Coronary artery (tissue), 2 donors: ENCODE measurements around the gene ACSL3.

Source experiments
- DNase-seq: peaks from one replicate; pipeline ENCODE4 v3.0.0-alpha.2; 2017; ENCODE audit warnings: low spot score
- H3K27ac ChIP-seq, 2 donors: fragments of 200-600 bp; sonication (generic); one replicate each; pipeline ENCODE4 v1.5.1; 2016 to 2019
- H3K4me3 ChIP-seq: fragments of 200-600 bp; sonication (generic); 2 replicates; pipeline ENCODE4 v1.5.1; 2016; ENCODE audit warnings: mild to moderate bottlenecking, moderate library complexity
- TF ChIP-seq, protein P1 (sequence below): fragments of 200-600 bp; sonication (generic); IDR thresholded peaks from one replicate; pipeline ENCODE4 v1.5.1; 2019; ENCODE audit warnings: antibody characterized with exemption

Gene ACSL3

DNA sequence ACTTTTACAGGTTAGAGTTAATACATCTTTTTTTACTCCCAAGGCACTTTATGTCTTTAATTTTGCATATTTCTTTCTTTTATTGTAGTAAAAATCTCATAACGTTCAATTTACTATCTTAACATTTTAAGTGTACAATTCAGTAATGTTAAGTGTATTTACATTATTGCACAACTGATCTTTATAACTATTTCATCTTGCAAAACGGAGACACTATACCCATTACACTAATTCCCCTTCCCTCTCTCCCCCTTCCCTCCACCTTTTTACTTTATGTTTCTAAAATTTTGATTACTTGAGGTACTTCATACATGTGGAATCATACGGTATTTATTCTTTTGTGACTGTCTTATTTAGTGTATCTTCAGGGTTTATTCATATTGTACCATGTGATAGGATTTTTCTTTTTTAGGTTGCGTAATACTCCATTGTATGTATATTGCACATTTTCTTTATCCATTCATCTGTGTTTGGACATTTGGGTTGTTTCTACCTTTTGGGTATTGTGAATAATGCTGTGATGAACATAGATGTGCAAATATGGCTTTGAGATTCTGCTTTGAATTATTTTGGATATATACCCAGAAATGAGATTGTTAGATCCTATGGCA, 75.0 kb downstream of the ACSL3 start:
- TF ChIP-seq, protein P1, sequence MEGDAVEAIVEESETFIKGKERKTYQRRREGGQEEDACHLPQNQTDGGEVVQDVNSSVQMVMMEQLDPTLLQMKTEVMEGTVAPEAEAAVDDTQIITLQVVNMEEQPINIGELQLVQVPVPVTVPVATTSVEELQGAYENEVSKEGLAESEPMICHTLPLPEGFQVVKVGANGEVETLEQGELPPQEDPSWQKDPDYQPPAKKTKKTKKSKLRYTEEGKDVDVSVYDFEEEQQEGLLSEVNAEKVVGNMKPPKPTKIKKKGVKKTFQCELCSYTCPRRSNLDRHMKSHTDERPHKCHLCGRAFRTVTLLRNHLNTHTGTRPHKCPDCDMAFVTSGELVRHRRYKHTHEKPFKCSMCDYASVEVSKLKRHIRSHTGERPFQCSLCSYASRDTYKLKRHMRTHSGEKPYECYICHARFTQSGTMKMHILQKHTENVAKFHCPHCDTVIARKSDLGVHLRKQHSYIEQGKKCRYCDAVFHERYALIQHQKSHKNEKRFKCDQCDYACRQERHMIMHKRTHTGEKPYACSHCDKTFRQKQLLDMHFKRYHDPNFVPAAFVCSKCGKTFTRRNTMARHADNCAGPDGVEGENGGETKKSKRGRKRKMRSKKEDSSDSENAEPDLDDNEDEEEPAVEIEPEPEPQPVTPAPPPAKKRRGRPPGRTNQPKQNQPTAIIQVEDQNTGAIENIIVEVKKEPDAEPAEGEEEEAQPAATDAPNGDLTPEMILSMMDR: no peak
- H3K27ac ChIP-seq: no peak overlapping the region

DNA sequence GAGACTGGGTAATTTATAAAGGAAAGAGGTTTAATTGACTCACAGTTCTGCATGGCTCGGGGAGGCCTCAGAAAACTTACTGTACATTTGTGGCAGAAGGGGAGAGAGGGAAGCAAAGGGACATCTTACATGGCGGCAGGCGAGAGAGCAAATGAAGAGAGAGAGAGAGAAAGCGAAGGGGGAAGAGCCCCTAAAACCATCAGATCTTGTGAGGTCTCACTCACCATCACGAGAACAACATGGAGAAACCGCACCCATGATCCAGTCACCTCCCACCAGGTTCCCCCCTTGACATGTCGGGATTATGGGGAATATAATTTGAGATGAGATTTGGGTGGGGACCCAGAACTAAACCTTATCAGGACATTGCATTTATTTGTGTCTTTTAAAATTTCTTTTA, 75.9 kb downstream of the ACSL3 start:
- TF ChIP-seq, protein P1: no peak
- no peak overlapping the region for H3K27ac ChIP-seq
- DNase-seq: no peak
- H3K4me3 ChIP-seq: no peak overlapping the region

More for the DNA sequence above, 75.0 kb downstream of the ACSL3 start:
- no peak overlapping the region for H3K4me3 ChIP-seq
- no peak for DNase-seq

DNA sequence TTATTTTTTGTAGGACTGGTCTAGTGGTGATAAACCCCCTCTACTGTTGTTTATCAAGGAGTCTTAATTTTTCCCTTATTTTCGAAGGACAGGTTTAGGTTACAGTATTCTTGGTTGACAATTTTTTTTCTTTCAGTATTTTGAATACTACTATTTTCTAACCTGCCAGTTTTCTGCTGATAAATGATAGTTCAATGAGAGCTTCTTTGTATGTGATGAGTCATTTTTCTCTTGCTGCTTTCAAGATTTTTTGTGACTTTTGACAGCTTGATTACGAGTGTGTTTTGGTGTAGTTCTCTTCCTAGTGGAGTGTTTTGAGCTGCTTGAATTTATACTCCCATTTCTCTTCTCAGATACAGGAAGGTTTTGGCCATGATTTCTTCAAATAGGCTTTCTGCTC, 77.5 kb downstream of the ACSL3 start:
- Histone ChIP-seq H3K27ac (no peak overlapping the region), H3K4me3 (no peak overlapping the region)
- TF ChIP-seq, protein P1: no peak
- no peak for DNase-seq

DNA sequence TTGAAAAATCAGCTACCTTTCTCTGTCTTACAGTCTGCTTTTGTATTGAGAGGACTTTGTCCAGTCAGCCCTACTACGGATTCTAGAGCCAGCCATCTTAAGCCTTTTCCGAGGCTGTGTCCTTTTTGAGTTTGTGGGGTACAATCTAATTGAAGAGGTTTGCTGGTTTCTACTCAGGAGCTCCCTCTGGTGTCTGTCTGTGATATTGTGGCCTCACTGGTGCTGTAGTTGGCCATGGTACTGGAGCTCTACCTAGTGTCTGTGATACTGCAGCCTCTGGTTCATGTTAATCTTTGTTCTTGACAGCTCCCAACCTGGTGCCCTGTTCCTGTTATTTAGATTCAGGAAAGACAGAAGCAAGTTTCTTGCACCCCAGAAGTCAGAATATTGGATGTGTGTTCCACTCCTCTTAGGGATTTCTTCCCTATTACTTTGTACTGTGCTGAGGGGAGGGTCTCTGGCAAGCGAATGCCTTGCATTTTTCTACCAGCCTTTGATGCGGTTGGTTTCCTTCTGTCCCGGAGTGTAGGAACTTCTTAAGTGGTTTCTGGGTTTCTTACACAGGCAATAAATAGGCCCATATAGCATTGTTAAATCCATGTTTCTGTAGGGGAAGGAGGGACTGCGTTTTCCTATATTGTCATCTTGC, 78.5 kb downstream of the ACSL3 start:
- TF ChIP-seq, protein P1: no peak
- Histone ChIP-seq H3K4me3 (no peak overlapping the region), H3K27ac (no peak overlapping the region)
- no peak for DNase-seq

DNA sequence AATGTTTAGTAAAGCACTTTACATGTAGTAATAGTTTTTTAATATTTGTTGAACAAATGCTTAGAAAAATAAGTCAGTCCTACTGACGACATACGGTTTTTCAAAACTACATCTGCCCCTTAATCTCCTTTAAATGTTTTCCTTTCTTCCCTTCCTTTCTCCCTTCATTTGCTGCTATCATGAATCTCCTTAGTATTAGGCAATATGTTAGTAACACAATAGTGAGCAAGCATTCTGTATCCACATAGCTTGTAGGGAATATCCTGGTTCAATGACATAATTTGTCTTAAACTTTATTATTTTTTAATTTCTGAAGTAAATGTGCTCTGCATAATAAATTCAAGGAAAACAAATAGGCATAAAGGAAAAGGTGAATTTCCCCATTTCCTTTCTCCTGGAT, 79.1 kb downstream of the ACSL3 start:
- Histone ChIP-seq H3K4me3 (no peak overlapping the region), H3K27ac (no peak overlapping the region)
- DNase-seq: no peak
- TF ChIP-seq, protein P1: no peak

DNA sequence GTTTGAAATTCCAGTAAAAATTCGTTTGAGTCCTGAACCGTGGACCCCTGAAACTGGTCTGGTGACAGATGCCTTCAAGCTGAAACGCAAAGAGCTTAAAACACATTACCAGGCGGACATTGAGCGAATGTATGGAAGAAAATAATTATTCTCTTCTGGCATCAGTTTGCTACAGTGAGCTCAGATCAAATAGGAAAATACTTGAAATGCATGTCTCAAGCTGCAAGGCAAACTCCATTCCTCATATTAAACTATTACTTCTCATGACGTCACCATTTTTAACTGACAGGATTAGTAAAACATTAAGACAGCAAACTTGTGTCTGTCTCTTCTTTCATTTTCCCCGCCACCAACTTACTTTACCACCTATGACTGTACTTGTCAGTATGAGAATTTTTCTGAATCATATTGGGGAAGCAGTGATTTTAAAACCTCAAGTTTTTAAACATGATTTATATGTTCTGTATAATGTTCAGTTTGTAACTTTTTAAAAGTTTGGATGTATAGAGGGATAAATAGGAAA, 80.7 kb downstream of the ACSL3 start:
- DNase-seq: no peak
- TF ChIP-seq, protein P1: no peak
- Histone ChIP-seq H3K27ac (no peak overlapping the region), H3K4me3 (no peak overlapping the region)

DNA sequence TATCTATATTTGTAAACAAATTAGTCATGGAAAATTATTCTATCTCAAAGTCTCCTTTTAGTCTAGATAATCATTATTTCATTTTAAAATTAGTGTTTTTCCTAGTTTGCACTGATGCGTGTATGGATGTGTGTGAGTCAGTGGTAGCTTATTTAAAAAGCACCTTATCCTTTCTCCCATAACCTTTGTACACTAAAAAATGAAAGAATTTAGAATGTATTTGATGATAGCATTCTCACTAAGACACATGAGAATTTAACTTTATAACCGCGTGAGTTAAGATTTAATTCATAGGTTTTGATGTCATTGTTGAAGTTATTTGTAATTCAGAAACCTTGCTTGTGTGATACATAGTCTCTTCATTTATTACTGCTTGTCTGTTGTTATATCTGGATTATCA, 81.7 kb downstream of the ACSL3 start:
- DNase-seq: no peak
- Histone ChIP-seq H3K4me3 (no peak overlapping the region), H3K27ac (no peak overlapping the region)
- TF ChIP-seq, protein P1: no peak
